ENCODE data around the gene HCN1.

- TF ChIP-seq POLR2A (IDR thresholded peaks at IDR 0.05; ENCODE audit: low read length) = no peak
- TF ChIP-seq GATA1 (IDR thresholded peaks at IDR 0.05; ENCODE audit: low read depth, low read length) = no peak
Measured at GRCh38 chr5:45417285-45417998, 278.7 kb downstream of the HCN1 start.
